Thyroid gland (tissue), 4 donors: ENCODE data around the gene C6orf52.

Source experiments
- POLR2A ChIP-seq, 2 donors: fragments of 450-650 bp; IDR thresholded peaks; one replicate each; pipeline ENCODE4 v1.6.1; 2017; ENCODE audit warnings: antibody characterized with exemption in 2 of 2, mild to moderate bottlenecking in 2 of 2, moderate library complexity in 1 of 2
- TF ChIP-seq, protein P1 (sequence below), 6 experiments: fragments of 200-600 bp in 3 of 6; fragments of 450-650 bp in 3 of 6; sonication (generic) in 3 of 6; IDR thresholded peaks; one replicate each; pipeline ENCODE4 v1.5.1; 2016 to 2019; ENCODE audit warnings: antibody characterized with exemption in 6 of 6, mild to moderate bottlenecking in 2 of 6, inconsistent platforms in 1 of 6, moderate library complexity in 1 of 6

- TF ChIP-seq, protein P1, sequence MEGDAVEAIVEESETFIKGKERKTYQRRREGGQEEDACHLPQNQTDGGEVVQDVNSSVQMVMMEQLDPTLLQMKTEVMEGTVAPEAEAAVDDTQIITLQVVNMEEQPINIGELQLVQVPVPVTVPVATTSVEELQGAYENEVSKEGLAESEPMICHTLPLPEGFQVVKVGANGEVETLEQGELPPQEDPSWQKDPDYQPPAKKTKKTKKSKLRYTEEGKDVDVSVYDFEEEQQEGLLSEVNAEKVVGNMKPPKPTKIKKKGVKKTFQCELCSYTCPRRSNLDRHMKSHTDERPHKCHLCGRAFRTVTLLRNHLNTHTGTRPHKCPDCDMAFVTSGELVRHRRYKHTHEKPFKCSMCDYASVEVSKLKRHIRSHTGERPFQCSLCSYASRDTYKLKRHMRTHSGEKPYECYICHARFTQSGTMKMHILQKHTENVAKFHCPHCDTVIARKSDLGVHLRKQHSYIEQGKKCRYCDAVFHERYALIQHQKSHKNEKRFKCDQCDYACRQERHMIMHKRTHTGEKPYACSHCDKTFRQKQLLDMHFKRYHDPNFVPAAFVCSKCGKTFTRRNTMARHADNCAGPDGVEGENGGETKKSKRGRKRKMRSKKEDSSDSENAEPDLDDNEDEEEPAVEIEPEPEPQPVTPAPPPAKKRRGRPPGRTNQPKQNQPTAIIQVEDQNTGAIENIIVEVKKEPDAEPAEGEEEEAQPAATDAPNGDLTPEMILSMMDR (IDR thresholded peaks at IDR 0.05), result no peak
- no peak for TF ChIP-seq POLR2A (IDR thresholded peaks at IDR 0.05)
These were observed 64.2 kb downstream of the C6orf52 start for GRCh38 chr6:10630178-10630577.
